HG02938 (cell line): ENCODE measurements around the gene CACHD1.

Experiments used
- ATAC-seq: cut with Tn5 transposase; IDR thresholded peaks from one replicate; pipeline ENCODE4 v1.9.1; 2021; ENCODE audit warnings: mild to moderate bottlenecking, moderate library complexity; ENCODE audit not compliant: unreplicated experiment

The CACHD1 gene

GRCh38 chr1:64650411-64650810 is 180.5 kb downstream of the CACHD1 start:
- ATAC-seq, result no peak

DNA sequence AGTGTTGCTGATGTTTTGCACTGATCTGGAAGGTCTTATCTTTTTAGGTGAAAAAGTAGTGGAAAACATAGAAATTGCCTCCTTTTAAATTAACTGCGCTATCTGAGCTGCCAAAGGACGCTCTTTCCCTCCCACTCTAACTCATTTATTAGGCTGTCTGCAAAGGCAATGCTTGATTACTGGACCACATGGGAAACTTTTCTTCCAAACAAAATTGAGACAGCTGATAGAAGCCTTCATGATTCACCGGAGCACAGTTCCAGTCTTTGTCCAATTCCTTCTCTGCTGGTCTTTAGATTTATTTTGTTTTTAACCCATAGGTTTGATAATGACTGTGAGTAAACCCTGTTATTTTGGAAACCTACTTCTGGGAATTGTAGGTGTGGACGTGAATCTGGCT is 181.9 kb downstream of the CACHD1 start:
- ATAC-seq, result no peak

- no peak for ATAC-seq
Measured at GRCh38 chr1:64653466-64653865, 183.5 kb downstream of the CACHD1 start.

DNA sequence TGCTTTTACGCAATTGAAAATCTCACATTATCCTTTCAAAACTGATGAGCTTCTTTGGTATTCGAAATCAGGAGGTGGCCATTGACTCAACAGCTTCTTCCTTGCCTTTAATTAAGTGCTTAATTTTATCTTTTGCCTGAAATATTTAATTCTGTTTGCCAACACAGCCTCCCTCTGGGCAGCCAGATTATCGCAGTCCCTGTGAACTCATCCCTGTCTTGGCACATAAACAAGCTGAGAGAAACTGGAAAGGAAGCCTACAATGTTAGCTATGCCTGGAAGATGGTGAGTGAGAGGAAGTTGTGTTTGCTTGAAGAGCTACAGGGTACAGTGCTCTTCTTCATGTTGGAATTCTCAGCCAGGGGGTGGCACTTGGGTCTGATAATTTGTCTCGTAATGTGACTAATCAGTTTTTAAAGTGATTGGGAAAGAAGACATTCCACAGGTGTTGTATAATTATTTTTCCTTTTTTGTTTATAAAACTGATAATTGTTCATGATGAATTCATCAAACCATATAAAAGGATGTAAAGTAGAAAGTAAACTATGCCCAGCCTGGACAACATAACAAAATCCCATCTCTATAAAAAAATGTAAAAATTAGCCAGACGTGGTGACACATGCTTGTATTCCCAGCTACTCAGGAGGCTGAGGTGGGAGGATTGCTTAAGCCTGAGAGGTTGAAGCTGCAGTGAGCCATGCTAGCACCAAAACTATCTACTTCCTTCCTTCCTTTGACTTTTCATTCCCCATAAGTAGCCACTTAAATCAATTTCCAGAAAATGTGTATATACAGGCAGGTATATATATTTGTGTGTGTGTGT is 184.8 kb downstream of the CACHD1 start:
- no peak for ATAC-seq

- no peak for ATAC-seq
Measured at GRCh38 chr1:64655861-64656260, 185.9 kb downstream of the CACHD1 start.

DNA sequence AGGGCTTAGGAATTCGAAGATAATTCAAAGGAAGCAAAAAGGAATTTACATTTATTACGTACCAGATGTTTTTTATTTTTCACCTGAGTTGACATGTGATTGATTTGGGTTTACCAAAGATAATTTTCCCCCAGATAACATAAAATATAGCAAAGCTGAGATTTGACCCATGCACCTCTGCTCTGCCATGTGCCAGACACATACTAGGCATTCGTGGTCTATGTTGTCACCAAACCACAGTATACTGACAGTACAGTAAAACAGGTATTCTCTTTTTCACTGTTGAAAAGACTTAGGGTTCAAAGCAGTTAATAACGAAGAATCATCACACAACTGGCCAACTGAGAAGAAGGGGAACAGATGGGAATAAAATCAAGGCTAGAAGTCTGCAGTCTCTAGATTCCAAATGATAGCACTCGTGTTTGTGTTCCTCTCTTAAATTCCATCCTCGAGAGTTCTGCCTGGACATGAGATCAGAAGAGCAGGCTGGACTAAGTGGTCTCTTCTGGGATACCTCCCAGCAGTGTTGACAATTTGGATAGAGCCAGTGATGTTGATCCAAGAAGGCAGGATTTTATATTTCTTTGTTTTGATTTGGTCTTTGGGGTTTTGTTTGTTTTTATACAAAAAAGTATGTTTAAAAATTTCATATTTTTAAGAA is 189.7 kb downstream of the CACHD1 start:
- ATAC-seq, result no peak

DNA sequence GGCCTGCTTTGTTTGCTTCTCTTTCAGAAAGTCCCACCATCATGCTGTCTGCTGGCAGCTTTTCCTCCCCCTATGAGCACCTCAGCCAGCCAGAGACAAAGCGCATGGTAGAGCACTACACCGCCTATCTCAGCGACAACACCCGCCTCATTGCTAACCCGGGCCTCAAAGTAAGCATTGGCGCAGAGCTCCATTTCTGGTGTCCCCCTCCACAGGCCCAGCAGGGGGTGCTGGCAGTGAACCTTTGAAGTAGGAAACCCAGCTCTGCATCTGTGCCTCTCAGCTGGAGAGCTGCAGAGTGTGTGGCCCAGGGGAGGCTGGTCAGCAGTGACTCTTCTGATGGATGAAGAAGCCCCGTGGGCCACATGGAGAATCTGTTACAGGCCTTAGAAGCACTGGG is 193.7 kb downstream of the CACHD1 start:
- ATAC-seq, result no peak

DNA sequence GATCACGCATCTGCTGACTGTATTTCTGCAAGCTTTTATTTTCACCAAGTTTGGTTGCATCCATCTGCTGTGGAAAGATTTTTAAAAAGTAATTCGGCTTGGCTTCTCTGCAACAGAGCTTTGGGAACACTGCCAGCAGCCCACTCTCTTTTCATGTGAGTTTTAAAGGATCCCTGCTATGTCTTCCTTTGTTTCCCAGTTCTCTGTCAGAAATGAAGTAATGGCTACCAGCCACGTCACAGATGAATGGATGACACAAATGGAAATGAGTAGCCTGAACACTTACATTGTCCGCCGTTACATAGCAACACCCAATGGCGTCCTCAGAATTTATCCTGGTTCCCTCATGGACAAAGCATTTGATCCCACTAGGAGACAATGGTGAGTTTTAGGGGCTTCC is 194.4 kb downstream of the CACHD1 start:
- no peak for ATAC-seq

DNA sequence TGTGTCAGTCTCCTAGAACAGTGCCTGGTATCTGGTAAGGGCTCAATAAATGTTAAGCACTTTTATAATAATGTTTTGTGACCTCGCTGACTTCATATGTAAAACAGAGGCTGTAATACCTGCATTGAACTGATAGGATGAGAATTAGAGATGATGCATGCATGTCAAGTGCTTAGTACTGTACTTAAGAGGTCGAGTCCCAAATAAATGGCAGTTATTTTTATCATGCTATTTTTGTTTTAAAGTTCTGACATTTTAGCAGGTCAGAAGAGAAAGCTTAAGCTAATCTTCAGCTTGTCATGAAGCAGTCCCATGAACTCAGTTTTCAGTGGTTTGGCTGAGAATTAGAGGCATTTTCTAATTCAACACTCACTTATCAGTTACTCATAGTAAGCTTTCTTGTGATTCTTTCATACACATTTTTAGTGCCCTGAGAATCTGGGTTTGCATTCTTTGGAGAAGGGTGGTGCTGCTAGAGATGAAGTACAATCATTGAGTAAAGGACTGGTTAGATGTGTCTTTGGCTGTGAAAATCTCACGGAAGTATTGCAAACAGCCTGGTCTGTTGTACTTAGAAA is 199.3 kb downstream of the CACHD1 start:
- ATAC-seq, result no peak

GRCh38 chr1:64675718-64676345 is 205.9 kb downstream of the CACHD1 start:
- ATAC-seq, result no peak

DNA sequence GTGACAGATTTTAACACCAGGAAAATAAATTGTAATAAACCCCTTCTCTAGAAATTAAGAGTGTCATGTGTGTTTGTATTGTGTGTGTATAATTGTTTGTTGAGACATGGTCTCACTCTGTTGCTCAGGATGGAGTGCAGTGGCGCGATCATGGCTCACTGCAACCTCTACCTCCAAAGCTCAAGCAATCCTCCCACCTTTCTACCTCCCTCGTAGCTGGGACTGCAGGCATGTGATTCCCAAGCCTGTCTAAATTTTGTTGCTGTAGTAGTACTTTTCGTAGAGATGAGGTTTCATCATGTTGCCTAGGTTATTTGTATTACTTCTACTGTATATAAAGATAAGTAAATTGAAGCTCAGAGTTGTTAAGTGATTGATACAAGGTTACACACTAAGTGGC is 206.5 kb downstream of the CACHD1 start:
- ATAC-seq, result no peak

- ATAC-seq, result no peak
Measured at GRCh38 chr1:64677532-64677931, 207.6 kb downstream of the CACHD1 start.

GRCh38 chr1:64678366-64678765 is 208.4 kb downstream of the CACHD1 start:
- no peak for ATAC-seq

GRCh38 chr1:64679177-64679576 is 209.2 kb downstream of the CACHD1 start:
- no peak for ATAC-seq

DNA sequence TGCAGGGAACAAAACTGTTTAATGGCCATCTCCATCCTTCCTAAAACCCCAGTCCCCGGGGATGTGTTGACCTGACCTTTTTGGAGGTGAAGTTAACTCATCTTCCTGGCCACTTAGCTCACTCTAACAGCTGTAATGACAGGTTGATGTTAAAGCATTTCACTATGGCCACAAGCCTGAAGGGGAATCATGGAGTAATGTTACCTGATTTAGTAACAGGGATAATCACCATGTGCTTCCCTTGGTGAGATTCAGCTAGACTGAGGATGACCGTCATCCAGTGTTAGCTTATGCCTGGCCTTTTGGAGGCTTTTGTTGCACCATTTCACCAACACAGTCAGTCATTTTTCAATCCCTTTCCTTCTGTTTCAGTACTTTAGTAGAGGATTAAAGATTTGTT is 210.7 kb downstream of the CACHD1 start:
- ATAC-seq, result no peak

GRCh38 chr1:64681043-64681442 is 211.1 kb downstream of the CACHD1 start:
- no peak for ATAC-seq

- ATAC-seq, result no peak
Measured at GRCh38 chr1:64683419-64683818, 213.5 kb downstream of the CACHD1 start.

DNA sequence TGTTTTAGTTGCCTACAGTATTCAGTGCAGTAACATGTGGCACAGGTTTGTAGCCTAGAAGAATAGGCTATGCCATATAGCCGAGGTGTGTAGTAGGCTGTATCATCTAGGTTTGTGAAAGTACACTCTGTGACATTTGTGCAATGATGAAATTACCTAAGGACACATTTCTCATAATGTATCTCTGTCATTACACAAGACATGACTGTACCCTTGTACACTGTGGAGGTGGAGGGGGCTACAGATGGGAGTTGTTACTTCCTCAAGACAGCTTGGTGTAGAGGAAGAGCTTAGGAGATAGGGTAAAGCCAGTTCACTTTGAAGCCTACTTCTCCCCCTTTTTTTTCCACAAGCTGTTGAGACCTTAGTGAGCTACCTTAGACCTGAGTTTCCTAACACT is 215.3 kb downstream of the CACHD1 start:
- ATAC-seq, result no peak

DNA sequence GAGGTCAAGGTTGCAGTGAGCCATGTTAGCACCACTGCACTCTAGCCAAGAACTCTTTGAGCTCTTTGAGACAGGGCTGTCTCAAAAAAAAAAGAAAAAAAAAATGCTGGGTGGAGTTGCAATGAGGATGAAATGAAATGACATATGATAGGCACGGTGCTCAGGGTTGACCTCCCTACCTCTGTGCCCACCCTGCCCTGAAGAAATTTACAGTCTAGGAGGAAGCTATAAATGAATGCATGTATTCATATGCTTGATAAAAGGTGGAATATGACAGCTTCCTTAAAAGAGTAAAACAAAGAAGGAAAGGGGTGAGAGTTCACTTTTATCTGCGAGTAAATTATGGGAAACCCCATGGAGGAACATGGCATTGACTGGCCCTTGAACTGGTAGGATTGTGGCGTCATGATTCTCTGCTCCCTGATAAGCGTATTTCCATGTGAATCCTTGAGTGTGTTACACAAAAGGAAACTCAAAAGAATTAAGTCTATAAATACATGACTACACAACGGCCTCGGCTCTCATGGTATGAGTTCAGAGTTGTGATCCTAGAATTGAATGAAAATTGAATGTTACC is 215.9 kb downstream of the CACHD1 start:
- ATAC-seq, result no peak

DNA sequence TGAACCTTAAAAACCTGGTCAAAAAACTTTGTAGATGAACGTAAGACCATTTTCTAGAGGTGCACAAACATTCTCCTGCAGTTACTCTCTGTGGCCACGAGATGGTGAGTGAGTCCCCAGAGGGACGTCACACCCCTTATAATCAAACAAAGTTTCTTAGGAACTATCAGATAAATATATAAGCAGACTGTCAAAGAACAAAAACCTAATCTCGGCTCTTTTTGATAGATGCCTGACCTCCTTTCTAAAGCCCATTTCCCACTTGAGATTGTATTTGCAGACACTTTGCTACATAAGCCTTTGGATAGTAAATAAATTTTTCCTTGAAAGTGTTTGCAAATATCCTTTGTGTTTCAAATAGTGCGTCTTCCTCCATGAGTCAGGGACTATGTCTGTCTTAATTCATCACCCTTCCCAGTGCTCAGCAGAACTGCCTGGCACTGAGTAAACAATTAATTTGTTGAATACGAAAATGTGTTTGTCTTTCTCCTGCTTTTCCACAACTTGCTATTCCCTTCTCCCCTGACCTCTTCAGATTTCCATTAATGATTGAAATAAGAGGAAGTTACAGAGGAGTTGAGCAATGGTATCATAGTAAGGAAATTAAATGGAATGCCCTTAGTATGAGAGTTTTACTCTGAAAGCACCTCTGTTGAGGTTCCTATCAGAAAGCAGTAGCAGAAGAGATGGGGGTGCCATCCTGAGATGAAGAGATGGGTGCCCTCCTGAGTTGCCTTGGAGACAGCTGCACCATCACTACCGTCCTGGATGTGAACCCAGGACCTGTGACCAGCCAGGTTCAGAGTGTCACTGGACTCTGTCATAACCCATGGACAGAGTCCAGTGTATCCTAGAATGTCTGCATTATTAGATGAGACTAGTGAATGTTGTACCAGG is 217.1 kb downstream of the CACHD1 start:
- ATAC-seq, result peak; percentile 74
